Middle frontal gyrus (tissue), 1 donor: ENCODE data around the gene HIVEP3.

ENCODE experiments used
- DNase-seq: peaks from one replicate; pipeline ENCODE4 v3.0.0-alpha.2; 2015; ENCODE audit warnings: low spot score; ENCODE audit errors: extremely low spot score

Gene HIVEP3

GRCh38 chr1:41874151-41874719, 44.5 kb downstream of the HIVEP3 start:
- no peak for DNase-seq

GRCh38 chr1:41872074-41872473, 46.6 kb downstream of the HIVEP3 start:
- DNase-seq: no peak

GRCh38 chr1:41870076-41870562, 48.6 kb downstream of the HIVEP3 start:
- no peak for DNase-seq

- no peak for DNase-seq
Observed at GRCh38 chr1:41868241-41868998, 50.3 kb downstream of the HIVEP3 start.

GRCh38 chr1:41866285-41866684, 52.4 kb downstream of the HIVEP3 start:
- DNase-seq: no peak

DNA sequence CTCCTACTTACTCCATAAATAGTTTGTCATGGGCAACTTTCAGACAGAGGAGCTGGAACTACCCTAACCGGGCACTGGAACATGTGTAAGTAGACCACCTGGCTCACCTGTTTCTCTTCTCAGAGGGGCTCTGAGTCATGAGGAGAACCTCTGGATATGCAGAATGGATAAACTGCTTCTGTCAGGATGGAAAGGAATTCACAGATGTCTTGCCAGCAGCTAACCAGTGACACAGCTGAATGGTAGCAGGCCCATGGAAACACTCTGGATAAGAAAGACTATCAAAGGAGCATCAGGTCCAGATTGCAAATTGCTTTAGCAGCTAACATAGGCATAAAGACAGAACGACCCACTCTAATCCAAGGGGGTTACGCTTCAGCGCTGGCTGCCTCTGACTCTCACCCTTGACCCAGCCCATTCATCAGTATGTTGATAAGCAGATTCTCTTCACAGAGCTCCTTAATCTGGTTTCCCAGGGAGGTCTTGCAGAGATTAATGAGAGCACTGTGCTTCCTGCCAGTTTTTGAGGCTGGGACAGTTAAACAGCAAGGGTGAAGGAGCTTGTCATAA, 54.2 kb downstream of the HIVEP3 start:
- DNase-seq: no peak

DNA sequence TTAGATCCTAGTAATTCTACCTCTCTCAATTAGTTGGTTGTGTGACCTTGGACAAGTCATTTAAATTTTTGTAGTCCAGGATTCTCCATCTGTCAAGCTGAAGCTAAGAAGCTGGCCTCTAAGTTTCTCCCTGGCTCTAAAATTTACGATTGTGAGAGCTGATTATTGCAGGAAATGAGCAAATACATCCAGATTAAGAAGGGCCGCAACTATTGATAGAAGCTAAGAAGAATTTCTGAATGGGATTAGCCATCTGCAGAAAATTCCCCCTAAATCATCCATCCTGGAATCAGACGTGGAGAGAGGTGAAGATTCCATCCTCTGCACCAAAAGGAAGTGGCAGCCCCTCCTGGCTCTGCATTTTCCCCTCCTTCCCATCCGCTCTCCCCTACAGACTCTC, 55.0 kb downstream of the HIVEP3 start:
- no peak for DNase-seq

GRCh38 chr1:41862384-41863221, 56.1 kb downstream of the HIVEP3 start:
- peak; percentile 33 for DNase-seq

DNA sequence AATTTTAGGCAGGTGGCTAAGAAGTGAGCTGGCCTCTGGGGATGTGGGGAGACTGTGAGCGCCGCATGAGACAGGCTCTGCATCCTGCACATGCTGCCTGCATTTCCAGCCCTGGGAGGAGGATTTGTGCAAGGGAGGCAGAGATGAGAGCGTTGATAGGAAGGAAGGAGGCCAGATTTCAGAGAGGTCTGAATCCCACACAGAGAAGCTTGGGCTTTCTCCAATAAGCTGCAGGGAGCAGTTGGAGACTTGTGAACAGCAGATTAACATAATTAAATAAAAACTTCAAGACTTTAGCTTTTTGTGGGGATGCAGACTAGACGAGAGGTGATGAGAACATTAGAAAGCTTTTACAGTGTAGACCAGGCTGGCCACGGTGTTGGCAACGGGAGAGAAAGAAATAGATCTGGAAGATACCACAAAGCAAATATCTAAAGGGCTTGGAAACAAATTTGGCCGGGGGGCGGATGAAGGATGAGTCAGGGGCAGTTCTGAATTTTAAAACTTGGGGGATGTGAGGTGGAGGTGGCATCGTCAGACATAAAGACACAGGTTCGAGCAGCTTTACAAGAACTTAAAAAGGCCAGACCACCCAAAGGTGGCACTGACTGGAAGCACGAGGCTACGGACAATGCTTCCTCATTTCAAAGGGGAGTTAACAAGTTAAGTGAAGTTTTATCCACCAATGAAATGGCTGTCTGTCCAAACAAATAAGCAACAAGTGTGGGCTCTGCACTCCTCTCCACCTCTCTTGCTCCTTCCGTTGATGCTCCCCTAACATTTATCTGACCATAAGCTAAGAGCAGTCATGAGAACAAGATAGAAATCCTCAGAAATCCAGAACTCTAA, 57.0 kb downstream of the HIVEP3 start:
- peak; percentile 20 for DNase-seq

GRCh38 chr1:41860771-41861170, 58.0 kb downstream of the HIVEP3 start:
- no peak for DNase-seq

DNA sequence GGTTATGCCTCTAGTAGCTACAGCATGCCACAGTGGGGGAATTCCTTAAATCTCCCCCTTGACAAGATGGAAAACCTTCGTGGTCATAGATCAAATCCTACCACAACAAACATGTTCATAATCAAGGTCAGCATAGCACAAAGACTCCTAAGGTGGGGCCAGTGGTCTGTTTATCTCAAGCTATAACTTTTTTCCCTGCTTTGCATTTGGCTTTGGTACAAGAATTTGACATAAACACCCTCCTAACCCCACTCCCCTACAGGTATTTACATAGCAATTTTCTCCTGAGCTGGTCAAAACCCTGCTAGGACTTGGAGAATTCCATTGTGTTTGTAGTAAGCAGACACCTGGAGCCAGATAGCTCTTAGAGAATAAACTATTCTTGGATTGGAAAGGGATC, 58.5 kb downstream of the HIVEP3 start:
- no peak for DNase-seq

DNA sequence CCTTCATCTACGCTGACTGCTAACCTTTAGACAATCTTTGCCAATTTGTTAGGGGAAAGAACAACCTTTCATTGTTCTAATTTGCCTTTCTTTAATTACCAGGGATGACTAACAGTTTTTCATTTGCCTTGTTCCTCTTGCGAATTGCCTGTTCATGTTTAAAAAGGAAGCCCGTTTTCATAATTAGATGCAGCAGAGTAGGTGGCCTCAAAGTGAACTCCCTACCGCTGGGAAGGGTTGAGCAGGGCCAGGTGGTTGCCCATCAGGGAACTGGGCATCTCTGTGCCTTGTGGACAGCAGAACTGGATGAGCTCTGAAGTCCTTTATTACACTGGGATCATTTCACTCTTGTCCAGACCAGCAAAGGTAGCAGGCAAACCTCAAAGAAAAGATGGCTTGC, 59.0 kb downstream of the HIVEP3 start:
- no peak for DNase-seq

- DNase-seq: no peak
Observed at GRCh38 chr1:41856944-41857285, 61.8 kb downstream of the HIVEP3 start.

GRCh38 chr1:41856151-41856943, 62.4 kb downstream of the HIVEP3 start:
- no peak for DNase-seq

DNA sequence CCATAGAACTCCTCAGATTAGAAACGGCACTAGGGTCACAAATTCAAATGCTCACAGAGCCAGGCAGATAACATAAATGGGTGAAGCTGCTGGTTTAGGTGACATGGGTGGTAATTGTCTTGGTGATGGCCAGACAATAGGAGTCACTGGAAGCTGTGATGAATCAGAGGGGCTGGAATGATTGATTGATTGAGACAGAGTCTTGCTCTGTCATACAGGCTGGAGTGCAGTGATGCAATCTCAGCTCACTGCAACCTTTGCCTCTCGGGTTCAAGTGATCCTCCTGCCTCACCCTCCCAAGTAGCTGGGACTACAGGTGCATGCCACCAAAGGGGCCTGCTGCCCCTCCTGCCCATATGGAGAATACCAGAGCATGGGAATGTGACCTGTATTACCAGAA, 63.0 kb downstream of the HIVEP3 start:
- DNase-seq: no peak

DNA sequence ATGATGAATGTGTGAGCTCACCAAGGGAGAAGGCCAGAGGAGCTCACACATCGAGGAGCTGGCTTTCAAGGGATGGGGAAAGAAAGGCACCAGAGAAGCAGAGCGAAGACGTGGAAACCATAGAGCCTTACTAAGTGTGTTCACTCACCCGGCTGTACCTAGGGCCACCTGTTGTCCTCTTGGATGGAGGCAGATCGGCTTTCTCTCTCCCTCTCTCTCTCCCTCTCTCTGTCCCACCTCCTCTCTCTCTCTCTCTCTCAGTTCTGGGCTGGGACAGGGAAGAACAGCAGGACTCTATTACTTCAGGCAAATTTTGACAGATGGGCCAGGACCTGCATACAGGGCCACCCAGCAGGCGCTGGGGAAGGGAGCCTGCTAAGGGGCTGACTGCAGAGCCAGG, 64.8 kb downstream of the HIVEP3 start:
- no peak for DNase-seq

DNA sequence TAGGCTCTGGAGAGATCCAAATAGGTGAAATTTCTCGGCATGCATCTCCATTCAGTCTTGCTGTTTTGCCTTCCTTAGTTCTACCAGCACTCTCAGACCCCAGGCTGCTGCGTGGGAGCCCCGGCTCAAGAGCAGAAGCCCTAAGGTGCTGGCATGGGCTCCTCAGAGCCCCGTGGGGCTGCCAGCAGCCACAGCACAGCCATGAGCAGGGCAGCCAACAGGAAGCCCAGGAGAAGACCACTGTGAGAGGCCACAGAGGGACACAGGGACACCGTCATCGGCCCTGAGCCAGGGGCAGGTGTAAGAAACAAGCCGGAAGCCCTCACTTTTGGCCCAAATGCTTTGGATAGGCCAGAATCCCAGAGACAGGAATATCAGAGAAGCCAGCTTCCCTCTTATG, 66.6 kb downstream of the HIVEP3 start:
- no peak for DNase-seq

- DNase-seq: no peak
Observed at GRCh38 chr1:41851589-41851988, 67.1 kb downstream of the HIVEP3 start.

- DNase-seq: no peak
Observed at GRCh38 chr1:41850029-41850428, 68.7 kb downstream of the HIVEP3 start.

DNA sequence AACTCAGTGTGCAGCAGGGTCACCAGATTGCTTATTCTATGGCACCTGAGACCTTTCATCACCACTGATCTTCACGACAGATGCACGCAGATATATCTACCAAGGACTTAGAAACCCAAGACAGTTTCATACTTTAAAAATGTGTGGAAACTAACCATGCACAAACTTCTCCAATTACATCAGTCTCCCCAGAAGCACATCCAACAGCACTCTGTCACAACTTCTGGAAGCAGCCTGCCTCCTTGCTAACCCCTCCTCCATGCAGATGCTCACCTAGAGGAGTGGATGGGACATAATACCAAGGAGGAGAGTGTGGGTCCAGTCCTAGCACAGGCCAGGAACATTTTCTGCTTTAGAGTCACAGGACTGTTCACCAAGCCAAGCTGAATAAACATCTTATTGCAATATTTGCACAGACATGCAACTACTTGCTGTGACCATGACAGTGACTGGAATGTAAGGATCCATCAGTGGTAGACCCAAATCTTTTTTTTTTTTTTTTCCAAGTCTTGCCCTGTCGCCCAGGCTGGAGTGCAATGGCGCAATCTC, 69.4 kb downstream of the HIVEP3 start:
- DNase-seq: no peak
